A673 (cell line): Measurements from ENCODE around the gene DFFB. TPM values are rescaled to one million over a fixed set of nuclear protein-coding genes. Genes with fewer than 3 reads are reported as not detected.

Source experiments
- BruUV-seq: library from RNA; stranded (reverse); fragments of 400-500 nt; replicated peaks from 2 replicates; lab custom pipeline; 2021; lab: Mats Ljungman, UMichigan
- CTCF ChIA-PET: fragments of 300-600 bp; sonication (Branson Sonifier 250); formaldehyde crosslinking; loops from one replicate; lab custom pipeline; 2022; ENCODE audit warnings: antibody characterized with exemption; lab: Charles Lee
- POLR2A ChIA-PET: fragments of 300-600 bp; sonication (Branson Sonifier 250); formaldehyde crosslinking; loops from one replicate; lab custom pipeline; 2022; ENCODE audit warnings: antibody characterized with exemption; ENCODE audit not compliant: low non-redundant PET; lab: Charles Lee
- DNase-seq: peaks from one replicate; pipeline ENCODE4 v3.0.0-alpha.2; 2015; ENCODE audit warnings: low spot score
- H3K27ac ChIP-seq: fragments of 200-600 bp; sonication (generic); 2 replicates; pipeline ENCODE4 v1.5.1; 2016; ENCODE audit warnings: mixed run types, low read depth, mild to moderate bottlenecking, mixed read lengths, antibody characterized with exemption, low read length; ENCODE audit not compliant: poor library complexity, severe bottlenecking
- H3K27me3 ChIP-seq: fragments of 200-600 bp; sonication (generic); replicated peaks from 2 replicates; pipeline ENCODE4 v1.6.1; 2017; ENCODE audit warnings: mixed run types, low read depth, mild to moderate bottlenecking, mixed read lengths, antibody characterized with exemption, low read length; ENCODE audit not compliant: insufficient read depth, poor library complexity
- H3K36me3 ChIP-seq: fragments of 200-600 bp; sonication (generic); 2 replicates; pipeline ENCODE4 v1.6.1; 2016; ENCODE audit warnings: mixed run types, mild to moderate bottlenecking, mixed read lengths, antibody characterized with exemption, low read length; ENCODE audit not compliant: insufficient read depth, poor library complexity, severe bottlenecking
- H3K4me1 ChIP-seq: fragments of 200-600 bp; sonication (generic); 2 replicates; pipeline ENCODE4 v1.6.1; 2017; ENCODE audit warnings: mixed run types, mild to moderate bottlenecking, mixed read lengths, antibody characterized with exemption, low read length; ENCODE audit not compliant: insufficient read depth, poor library complexity, severe bottlenecking
- H3K4me3 ChIP-seq: fragments of 200-600 bp; sonication (generic); 2 replicates; pipeline ENCODE4 v1.5.1; 2016; ENCODE audit warnings: low read depth, mixed run types, mild to moderate bottlenecking, mixed read lengths, low read length; ENCODE audit not compliant: poor library complexity, severe bottlenecking
- H3K9me3 ChIP-seq: fragments of 200-600 bp; sonication (generic); 2 replicates; pipeline ENCODE4 v1.6.1; 2016; ENCODE audit warnings: mixed run types, low read depth, mild to moderate bottlenecking, mixed read lengths, antibody characterized with exemption, low read length; ENCODE audit not compliant: poor library complexity, severe bottlenecking
- EZH2 ChIP-seq: fragments of 200-600 bp; sonication (generic); IDR thresholded peaks from 2 replicates; pipeline ENCODE4 v1.6.1; 2017; ENCODE audit warnings: borderline replicate concordance, low read depth, mild to moderate bottlenecking, mixed read lengths, antibody characterized with exemption, low read length; ENCODE audit not compliant: poor library complexity, severe bottlenecking
- intact Hi-C: fragments of 100-400 bp; cut with micrococcal nuclease; formaldehyde crosslinking; loops from one replicate; pipeline ENCODE4 v1.10.0; 2022; ENCODE audit not compliant: unreplicated experiment
- total RNA-seq: library from RNA; stranded (reverse); gene quantifications from 2 replicates; pipeline ENCODE4 v1.2.3, GENCODE V29; 2021
- TF ChIP-seq, protein P1 (sequence below): fragments of 300-800, 200-600 bp; sonication (generic); conservative IDR thresholded peaks from 2 replicates; pipeline ENCODE4 v1.5.1; 2017; ENCODE audit warnings: low read depth, mild to moderate bottlenecking, antibody characterized with exemption, low read length, moderate library complexity, mixed read lengths

Gene DFFB
- total RNA-seq, 1 experiment from 2014 or later, result 8.9 TPM

DNA sequence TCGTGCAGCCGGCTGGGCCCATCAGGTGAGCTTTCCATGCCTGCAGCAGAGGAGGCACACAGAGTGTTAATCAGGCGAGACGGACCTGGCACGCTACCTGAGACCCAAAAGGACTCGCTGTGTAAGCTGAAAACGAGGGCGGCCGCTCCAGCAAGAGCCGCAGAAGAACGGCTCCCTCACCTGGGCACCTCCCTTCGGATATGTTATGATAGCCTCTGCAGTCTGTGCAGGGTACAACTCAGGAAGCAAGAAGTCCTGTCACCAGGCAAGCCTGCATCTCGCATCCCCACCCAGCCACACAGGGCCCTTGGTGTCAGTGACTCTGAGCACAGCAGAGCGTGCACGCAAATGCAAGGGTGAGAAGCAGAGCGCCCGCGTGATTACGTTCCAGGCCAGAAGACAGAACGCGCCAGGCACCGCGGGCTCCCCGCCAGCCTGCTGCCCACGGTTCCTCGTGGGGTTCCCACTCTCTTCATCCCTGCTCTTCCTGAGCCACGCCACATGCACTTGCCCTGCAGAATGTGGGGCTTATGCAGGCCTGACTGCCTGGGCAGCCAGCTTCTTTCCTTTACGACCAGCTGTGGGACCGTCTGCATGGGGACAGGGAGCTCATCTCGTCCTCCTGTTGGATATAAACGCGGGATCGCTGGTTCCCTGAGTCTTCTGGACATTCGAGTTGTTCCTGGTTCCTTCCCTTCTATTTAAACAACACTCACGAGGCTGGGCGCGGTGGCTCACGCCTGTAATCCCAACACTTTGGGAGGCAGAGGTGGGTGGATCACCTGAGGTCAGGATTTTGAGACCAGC lies 40.7 kb upstream of the DFFB start:
- no peak overlapping the region for H3K4me3 ChIP-seq
- H3K27me3 ChIP-seq, result no peaks in the 10 kb centered on the region
- DNase-seq, result no peak
- H3K9me3 ChIP-seq, result no peaks in the 10 kb centered on the region
- ChIA-PET POLR2A (no interaction called here), CTCF (no interaction called here)
- no peaks in the 10 kb centered on the region for H3K36me3 ChIP-seq
- no peaks in the 10 kb centered on the region for H3K4me1 ChIP-seq
- intact Hi-C loops, result no loop called here
- BruUV-seq, result no TSS peak
- no peak overlapping the region for H3K27ac ChIP-seq
- TF ChIP-seq, protein P1, sequence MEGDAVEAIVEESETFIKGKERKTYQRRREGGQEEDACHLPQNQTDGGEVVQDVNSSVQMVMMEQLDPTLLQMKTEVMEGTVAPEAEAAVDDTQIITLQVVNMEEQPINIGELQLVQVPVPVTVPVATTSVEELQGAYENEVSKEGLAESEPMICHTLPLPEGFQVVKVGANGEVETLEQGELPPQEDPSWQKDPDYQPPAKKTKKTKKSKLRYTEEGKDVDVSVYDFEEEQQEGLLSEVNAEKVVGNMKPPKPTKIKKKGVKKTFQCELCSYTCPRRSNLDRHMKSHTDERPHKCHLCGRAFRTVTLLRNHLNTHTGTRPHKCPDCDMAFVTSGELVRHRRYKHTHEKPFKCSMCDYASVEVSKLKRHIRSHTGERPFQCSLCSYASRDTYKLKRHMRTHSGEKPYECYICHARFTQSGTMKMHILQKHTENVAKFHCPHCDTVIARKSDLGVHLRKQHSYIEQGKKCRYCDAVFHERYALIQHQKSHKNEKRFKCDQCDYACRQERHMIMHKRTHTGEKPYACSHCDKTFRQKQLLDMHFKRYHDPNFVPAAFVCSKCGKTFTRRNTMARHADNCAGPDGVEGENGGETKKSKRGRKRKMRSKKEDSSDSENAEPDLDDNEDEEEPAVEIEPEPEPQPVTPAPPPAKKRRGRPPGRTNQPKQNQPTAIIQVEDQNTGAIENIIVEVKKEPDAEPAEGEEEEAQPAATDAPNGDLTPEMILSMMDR, result no peak
- no peak for TF ChIP-seq EZH2

DNA sequence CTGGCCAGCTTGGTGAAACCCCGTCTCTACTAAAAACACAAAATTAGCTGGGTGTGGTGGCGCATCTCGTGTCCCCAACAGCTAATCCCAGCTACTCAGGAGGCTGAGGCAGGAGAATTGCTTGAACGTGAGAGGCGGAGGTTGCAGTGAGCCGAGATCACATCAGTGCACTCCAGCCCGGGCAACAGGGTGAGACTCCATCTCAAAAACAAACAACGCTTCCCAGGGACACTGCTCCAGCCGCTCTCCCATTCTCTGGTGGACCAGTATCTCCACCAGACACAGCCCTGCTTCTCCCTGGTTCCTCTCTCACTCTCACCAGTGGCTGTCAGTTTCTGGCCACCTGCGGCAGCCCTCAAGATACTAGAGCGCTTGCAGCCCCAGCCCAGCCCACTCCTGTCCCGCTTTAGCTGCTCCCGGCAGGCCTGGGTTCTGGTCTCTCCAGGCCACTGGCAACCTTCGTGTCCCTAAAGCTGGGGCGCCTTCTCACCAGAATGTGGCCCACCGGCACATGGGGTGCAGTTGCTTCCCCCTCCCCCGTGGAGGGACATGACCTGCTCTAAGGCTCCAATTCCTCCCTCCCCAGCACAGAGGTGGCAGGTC lies 40.0 kb upstream of the DFFB start:
- no peak overlapping the region for H3K27ac ChIP-seq
- TF ChIP-seq EZH2, result no peak
- TF ChIP-seq, protein P1, result no peak
- H3K9me3 ChIP-seq, result no peaks in the 10 kb centered on the region
- BruUV-seq, result no TSS peak
- intact Hi-C loops, result no loop called here
- no peak overlapping the region for H3K4me3 ChIP-seq
- no peaks in the 10 kb centered on the region for H3K27me3 ChIP-seq
- DNase-seq, result no peak
- ChIA-PET CTCF (no interaction called here), POLR2A (interaction anchor here (0.7 kb wide), 1 partner anchor 352 kb away, joined by 3 read pairs; no protein-coding TSS in a partner anchor)
- H3K4me1 ChIP-seq, result no peaks in the 10 kb centered on the region
- H3K36me3 ChIP-seq, result no peaks in the 10 kb centered on the region

DNA sequence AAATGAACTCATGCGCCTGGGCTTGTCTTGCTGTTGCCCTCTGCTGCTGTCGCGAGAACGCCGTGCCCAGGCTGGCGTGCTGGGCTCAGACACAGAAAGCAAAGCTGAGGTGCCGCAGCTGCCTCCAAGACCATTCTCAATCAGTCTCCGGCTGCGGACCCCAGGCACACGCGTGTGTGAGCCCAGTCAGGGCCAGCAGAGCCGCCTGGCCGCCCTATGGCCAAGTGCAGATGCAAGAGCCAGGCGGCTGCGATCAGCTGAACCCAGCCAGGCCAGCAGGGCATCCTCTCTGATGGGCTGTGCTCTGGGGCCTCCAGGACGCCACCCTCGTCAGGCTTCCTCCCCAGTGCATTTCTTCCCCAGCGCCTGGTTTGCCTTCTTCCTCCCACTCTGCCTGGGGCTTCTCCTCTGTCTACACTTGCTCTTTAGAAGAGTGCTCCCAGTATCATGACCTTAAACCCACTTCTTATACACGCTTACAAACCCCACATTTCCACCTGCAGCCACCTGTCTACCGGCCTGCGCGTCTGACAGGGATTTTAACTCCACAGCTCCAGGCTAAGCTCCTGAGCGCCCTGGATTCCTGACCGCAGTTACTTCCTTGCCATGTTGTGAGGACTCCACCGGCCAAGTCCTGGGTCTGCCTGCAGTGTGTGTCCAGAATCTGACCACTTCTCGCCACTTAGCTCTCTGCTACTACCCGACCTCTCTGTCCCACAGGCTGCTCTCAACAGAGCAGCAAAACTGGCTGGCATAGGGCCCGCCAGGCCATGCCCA lies 39.3 kb upstream of the DFFB start:
- CTCF ChIA-PET, result no interaction called here
- no peak overlapping the region for H3K4me3 ChIP-seq
- no peaks in the 10 kb centered on the region for H3K36me3 ChIP-seq
- no peaks in the 10 kb centered on the region for H3K4me1 ChIP-seq
- TF ChIP-seq EZH2, result no peak
- TF ChIP-seq, protein P1, result no peak
- DNase-seq, result no peak
- H3K9me3 ChIP-seq, result no peaks in the 10 kb centered on the region
- BruUV-seq, result no TSS peak
- intact Hi-C loops, result no loop called here
- POLR2A ChIA-PET, result interaction anchor here (0.7 kb wide), 1 partner anchor 351 kb away, joined by 3 read pairs; no protein-coding TSS in a partner anchor
- no peak overlapping the region for H3K27ac ChIP-seq
- H3K27me3 ChIP-seq, result no peaks in the 10 kb centered on the region
